WTC11 (cell line): Measurements from ENCODE around the gene ZMAT1. TPM values are rescaled to one million over a fixed set of nuclear protein-coding genes. Genes with fewer than 3 reads are reported as not detected.

Experiments
- total RNA-seq: library from RNA; stranded (reverse); gene quantifications from 3 replicates; pipeline ENCODE4 v1.2.3, GENCODE V29; 2021

Gene ZMAT1
- total RNA-seq, 1 experiment from 2014 or later, result 3.0 TPM

Other genes with a start within 250 kb of the ZMAT1 start
- 12.5 to 17.2 TPM (median 15.6 TPM) in 3 replicates for gene TCEAL2, start 193.7 kb upstream of the ZMAT1 start, total RNA-seq
- gene TCEAL6, start 210.5 kb upstream of the ZMAT1 start, total RNA-seq, result 0.62 to 1.1 TPM (median 0.81 TPM) in 3 replicates
- gene BEX5, start 223.9 kb upstream of the ZMAT1 start, total RNA-seq, result 7.4 to 11.0 TPM (median 8.9 TPM) in 3 replicates